GM19324 (cell line): ENCODE data around the gene TAF7L.

ENCODE experiments used
- ATAC-seq: cut with Tn5 transposase; IDR thresholded peaks from one replicate; pipeline ENCODE4 v1.9.1; 2021; ENCODE audit warnings: mild to moderate bottlenecking, moderate library complexity; ENCODE audit not compliant: unreplicated experiment, low FRiP score

The TAF7L gene

DNA sequence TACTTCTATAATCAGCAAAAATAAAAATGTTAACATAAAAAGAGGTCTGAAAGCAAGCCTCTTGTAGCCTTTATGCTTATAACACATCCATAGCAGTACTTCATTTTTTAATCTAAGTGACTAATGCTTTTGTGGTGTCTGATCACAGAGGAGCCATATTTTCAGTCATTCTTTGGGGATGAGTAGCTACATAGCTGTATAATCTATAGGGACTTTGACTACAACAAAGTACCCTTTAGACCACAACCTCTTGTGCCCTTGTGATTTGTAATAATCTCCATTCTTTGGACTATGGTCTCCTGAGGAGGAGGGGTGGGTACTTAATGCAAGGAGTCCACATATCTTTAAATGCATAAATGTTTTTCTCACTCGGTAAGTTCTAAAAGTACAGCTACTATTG, 62.0 kb downstream of the TAF7L start:
- no peak for ATAC-seq

- no peak for ATAC-seq
Observed at GRCh38 chrX:101223226-101223625, 67.9 kb downstream of the TAF7L start.

DNA sequence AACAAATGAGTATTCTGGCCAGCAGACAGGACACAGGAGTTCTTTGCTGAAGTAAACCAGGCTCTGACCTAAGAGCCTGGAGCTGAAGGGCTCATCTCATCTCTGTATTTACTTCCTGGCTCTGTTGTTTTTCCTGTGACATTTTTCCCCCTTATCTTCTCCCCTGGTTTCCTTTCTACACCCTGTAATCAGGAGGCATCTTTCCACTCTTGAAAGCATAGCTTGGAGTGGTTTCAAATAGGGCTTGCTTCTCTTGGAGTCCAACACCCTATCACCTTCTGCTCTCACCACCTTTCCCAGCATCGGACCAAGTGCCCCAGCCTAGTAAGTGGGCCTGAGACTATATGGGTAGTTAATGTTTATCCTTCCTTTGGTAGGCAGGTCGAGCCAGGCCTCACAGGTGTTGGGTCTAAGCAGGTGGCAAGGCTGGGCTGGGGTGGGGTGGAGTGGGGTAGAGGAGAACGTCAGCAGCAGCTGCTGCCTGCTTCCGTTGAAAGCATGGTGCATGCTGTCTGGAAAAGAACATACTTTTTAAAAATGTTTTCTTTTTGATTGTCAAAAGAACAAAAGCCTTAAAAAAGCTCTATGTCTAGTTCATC, 70.4 kb downstream of the TAF7L start:
- no peak for ATAC-seq

- no peak for ATAC-seq
Observed at GRCh38 chrX:101219864-101220346, 71.2 kb downstream of the TAF7L start.

DNA sequence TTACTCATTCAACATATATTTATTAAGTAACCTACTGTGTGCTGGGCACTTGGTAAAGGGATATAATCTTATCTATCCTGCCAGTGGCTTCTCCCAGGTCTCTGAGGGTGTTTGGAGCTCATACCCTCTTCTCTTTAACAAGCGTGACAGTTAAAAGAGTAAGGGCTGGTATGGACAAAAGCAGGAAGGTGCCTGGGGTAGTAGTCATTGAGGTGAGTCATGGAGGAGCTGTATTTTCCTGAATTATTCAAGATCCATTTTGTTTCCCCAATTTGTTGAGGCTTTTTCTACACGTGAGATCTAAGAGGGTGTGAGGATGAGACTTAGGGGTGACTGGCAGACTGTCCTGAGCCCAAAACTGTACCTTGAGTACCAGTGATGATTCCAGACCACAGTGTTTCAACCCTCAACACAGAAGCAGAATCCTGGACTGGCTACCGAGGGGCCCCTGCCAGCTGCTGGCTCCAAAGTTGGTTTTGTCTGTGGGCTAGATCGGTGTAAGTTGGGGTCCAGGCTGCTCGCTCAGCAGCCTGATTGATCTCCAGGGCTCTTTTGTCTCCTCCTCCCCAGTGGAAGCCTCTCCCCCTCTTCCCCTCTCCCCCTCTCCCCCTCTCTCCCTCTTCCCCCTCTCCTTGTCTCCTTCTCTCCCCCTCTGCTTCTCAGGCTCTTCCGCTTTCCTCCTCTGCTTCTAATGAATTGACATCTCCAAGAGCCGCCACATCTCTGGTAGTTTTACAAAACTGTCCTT, 71.8 kb downstream of the TAF7L start, which contains the start of gene DRP2:
DRP2 (plus strand) TSS at position 671 of the 748 bp plus-strand sequence. CDS start 11,862 bp downstream, outside the sequence.
- ATAC-seq = no peak
